Measurements from ENCODE around the gene ZNF350.
"Not testable (repeated sequence)": the region's sequence is repeated elsewhere in the genome, so short reads cannot be mapped to it uniquely, and the experiment has no call there.

The ZNF350 gene

DNA sequence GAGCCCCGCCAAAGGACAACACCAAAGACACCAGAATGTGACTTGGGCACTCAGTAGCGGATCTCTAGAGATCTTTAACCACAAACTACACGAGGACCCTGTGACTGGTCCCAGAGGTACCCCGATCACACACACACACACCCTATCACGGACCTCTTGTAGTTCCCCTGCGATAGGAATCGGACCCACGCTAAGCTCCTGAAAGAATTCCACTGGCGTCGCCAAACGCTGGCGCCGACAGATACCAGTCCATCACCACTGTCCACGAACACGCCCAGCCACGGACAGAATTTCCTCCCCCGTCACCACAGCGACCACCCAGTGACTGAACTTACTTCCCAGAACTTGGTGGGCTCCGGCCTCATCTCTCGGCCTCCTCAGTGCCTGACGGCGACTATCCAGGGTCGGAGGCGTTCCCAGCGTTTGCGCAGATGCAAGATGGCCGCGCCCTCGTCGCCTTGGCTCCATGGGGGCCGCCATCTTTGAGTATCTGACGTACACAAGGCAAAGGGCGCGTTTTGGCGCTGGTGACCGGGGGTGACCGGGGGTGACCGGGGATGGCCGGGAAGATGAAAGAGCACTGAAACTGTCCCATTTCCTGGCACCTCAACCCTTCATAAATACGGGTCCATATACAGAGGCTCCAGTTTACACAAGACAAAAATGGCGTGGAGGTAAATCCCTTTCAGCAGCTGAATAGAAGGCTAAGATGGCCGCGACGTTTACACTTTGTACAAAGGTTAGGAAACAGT is 21.3 kb upstream of the ZNF350 start, which contains the start of gene ZNF615:
Gene ZNF615 (minus strand): TSS at position 406 of the 752 bp plus-strand sequence. CDS start 4,500 bp downstream, outside the sequence.
- no CpG with 5 or more reads among the region's 44 CpGs for WGBS (ENCODE audit: insufficient coverage, insufficient read length)
- Histone ChIP-seq H3K27ac (ENCODE audit: low read length) (no peak within 1 kb of the TSS), H3K36me3 (ENCODE audit: control insufficient read depth, insufficient read depth, low read length) (0 out of 2 replicates have a peak, but pooled peaks cover 2% of the 10 kb centered on the region), H3K27me3 (ENCODE audit: control insufficient read depth, insufficient read depth, low read length) (no peaks in the 10 kb centered on the region), H3K4me3 (ENCODE audit: low read length) (peak within 1 kb of the TSS; percentile 83), H3K4me1 (ENCODE audit: control insufficient read depth, insufficient read depth, low read length) (no peaks in the 10 kb centered on the region), H3K9me3 (ENCODE audit: control insufficient read depth, insufficient read depth, low read length) (no peaks in the 10 kb centered on the region)
- DNase-seq (ENCODE audit: low read depth, low spot score), result peak; percentile 67

- H3K4me3 ChIP-seq (ENCODE audit: low read length), result peak overlapping the region; percentile 83; the same call in 1 of the 2 replicates
- no CpG with 5 or more reads among the region's 9 CpGs for WGBS (ENCODE audit: insufficient coverage, insufficient read length)
- H3K36me3 ChIP-seq (ENCODE audit: control insufficient read depth, insufficient read depth, low read length), result no peaks in the 10 kb centered on the region
- no peak overlapping the region for H3K27ac ChIP-seq (ENCODE audit: low read length)
- no peak for DNase-seq (ENCODE audit: low read depth, low spot score)
- H3K4me1 ChIP-seq (ENCODE audit: control insufficient read depth, insufficient read depth, low read length), result no peaks in the 10 kb centered on the region
- H3K9me3 ChIP-seq (ENCODE audit: control insufficient read depth, insufficient read depth, low read length), result no peaks in the 10 kb centered on the region
- no peaks in the 10 kb centered on the region for H3K27me3 ChIP-seq (ENCODE audit: control insufficient read depth, insufficient read depth, low read length)
Measured at GRCh38 chr19:52007451-52007805, 20.8 kb upstream of the ZNF350 start.

GRCh38 chr19:51994048-51994644 is 7.5 kb upstream of the ZNF350 start:
- Histone ChIP-seq H3K27ac (ENCODE audit: low read length) (no peak overlapping the region), H3K36me3 (ENCODE audit: control insufficient read depth, insufficient read depth, low read length) (peaks cover 15% of the 10 kb centered on the region; the same call in 1 of the 2 replicates), H3K4me1 (ENCODE audit: control insufficient read depth, insufficient read depth, low read length) (no peaks in the 10 kb centered on the region), H3K9me3 (ENCODE audit: control insufficient read depth, insufficient read depth, low read length) (peaks cover 10% of the 10 kb centered on the region), H3K27me3 (ENCODE audit: control insufficient read depth, insufficient read depth, low read length) (no peaks in the 10 kb centered on the region), H3K4me3 (ENCODE audit: low read length) (no peak overlapping the region)
- no CpG with 5 or more reads among the region's 2 CpGs for WGBS (ENCODE audit: insufficient coverage, insufficient read length)
- no peak for DNase-seq (ENCODE audit: low read depth, low spot score)

GRCh38 chr19:51993422-51993821 is 6.8 kb upstream of the ZNF350 start:
- WGBS (ENCODE audit: insufficient coverage, insufficient read length), result no CpG with 5 or more reads among the region's 10 CpGs
- Histone ChIP-seq H3K4me1 (ENCODE audit: control insufficient read depth, insufficient read depth, low read length) (no peaks in the 10 kb centered on the region), H3K4me3 (ENCODE audit: low read length) (no peak overlapping the region), H3K27ac (ENCODE audit: low read length) (no peak overlapping the region), H3K36me3 (ENCODE audit: control insufficient read depth, insufficient read depth, low read length) (peaks cover 15% of the 10 kb centered on the region; the same call in 1 of the 2 replicates), H3K9me3 (ENCODE audit: control insufficient read depth, insufficient read depth, low read length) (peaks cover 10% of the 10 kb centered on the region), H3K27me3 (ENCODE audit: control insufficient read depth, insufficient read depth, low read length) (no peaks in the 10 kb centered on the region)
- no peak for DNase-seq (ENCODE audit: low read depth, low spot score)

DNA sequence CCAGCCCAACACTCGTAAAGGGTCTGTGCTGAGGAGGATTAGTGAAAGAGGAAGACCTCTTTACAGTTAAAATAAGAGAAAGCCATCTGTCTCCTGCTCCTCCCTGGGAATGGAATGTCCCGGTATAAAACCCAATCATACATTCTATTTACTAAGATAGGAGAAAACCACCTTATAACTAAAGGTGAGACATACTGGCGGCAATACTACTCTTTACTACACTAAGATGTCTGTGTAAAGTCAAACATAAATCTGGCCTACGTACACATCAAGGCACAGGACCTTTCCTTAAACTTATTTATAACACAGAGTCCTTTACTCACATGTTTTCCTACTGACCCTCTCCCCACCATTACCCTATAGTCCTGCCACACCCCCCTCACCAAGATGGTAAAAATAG is 3.3 kb downstream of the ZNF350 start:
- WGBS (ENCODE audit: insufficient coverage, insufficient read length), result no CpG with 5 or more reads among the region's 4 CpGs
- Histone ChIP-seq H3K4me1 (ENCODE audit: control insufficient read depth, insufficient read depth, low read length) (no peaks in the 10 kb centered on the region), H3K4me3 (ENCODE audit: low read length) (no peak overlapping the region), H3K27me3 (ENCODE audit: control insufficient read depth, insufficient read depth, low read length) (no peaks in the 10 kb centered on the region), H3K9me3 (ENCODE audit: control insufficient read depth, insufficient read depth, low read length) (no peaks in the 10 kb centered on the region), H3K27ac (ENCODE audit: low read length) (no peak overlapping the region), H3K36me3 (ENCODE audit: control insufficient read depth, insufficient read depth, low read length) (no peaks in the 10 kb centered on the region)
- no peak for DNase-seq (ENCODE audit: low read depth, low spot score)

- H3K4me3 ChIP-seq (ENCODE audit: low read length); DNase-seq (ENCODE audit: low read depth, low spot score); H3K36me3 ChIP-seq (ENCODE audit: control insufficient read depth, insufficient read depth, low read length); H3K27me3 ChIP-seq (ENCODE audit: control insufficient read depth, insufficient read depth, low read length); H3K9me3 ChIP-seq (ENCODE audit: control insufficient read depth, insufficient read depth, low read length); H3K27ac ChIP-seq (ENCODE audit: low read length); H3K4me1 ChIP-seq (ENCODE audit: control insufficient read depth, insufficient read depth, low read length): not testable (repeated sequence)
- no CpG with 5 or more reads among the region's 6 CpGs for whole genome bisulfite sequencing (ENCODE audit: insufficient coverage, insufficient read length)
Measured at GRCh38 chr19:51980926-51981325, 5.7 kb downstream of the ZNF350 start.

DNA sequence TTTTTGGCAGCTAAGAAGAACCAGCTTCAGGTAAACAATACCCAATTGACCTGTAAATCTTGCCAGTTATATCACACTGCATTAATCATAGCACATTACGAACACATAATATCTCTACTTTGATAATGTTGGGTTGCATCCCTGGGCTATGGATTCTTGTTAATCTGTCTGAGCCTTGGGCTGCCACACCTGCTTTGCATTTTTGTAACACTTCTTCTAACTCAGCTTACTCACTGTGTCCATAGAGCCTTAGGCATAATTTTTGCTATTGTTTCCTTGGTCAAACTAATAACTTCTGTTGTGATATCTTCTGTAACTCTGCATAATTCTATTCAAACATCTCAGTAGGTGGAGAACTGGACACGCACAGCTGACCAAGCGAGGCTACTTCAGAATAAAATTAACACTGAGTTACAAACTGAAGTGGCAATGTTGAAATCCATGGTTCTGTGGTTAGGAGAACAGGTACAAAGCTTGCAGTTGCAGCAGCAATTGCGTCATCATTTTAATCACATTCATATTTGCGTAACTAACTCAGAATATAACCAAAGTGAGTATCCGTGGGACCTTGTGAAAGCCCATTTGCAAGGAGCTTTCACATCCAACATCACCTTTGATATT is 6.4 kb downstream of the ZNF350 start:
- Histone ChIP-seq H3K27me3 (ENCODE audit: control insufficient read depth, insufficient read depth, low read length) (no peaks in the 10 kb centered on the region), H3K9me3 (ENCODE audit: control insufficient read depth, insufficient read depth, low read length) (no peaks in the 10 kb centered on the region), H3K4me1 (ENCODE audit: control insufficient read depth, insufficient read depth, low read length) (no peaks in the 10 kb centered on the region), H3K4me3 (ENCODE audit: low read length) (no peak overlapping the region), H3K36me3 (ENCODE audit: control insufficient read depth, insufficient read depth, low read length) (no peaks in the 10 kb centered on the region), H3K27ac (ENCODE audit: low read length) (no peak overlapping the region)
- DNase-seq (ENCODE audit: low read depth, low spot score), result no peak
- no CpG with 5 or more reads among the region's 6 CpGs for WGBS (ENCODE audit: insufficient coverage, insufficient read length)

DNA sequence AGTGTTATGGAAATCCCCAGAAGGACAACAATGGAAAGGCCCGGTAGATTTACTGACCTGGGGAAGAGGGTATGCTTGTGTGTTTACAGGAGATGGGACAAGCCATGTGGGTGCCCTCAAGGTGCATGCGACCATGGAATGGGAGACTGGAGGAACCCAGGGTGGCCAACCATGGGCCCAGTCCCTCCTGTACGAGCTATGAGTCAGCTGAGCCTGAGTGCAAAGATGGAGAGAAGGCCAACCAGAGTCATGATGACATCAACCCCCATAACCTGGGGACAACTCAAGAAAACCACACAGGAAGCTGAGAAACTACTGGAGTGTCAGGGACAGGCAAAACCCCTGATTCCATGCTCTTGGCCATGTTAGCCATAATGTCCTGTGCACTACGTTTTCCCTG is 7.8 kb downstream of the ZNF350 start:
- no peak for DNase-seq (ENCODE audit: low read depth, low spot score)
- no CpG with 5 or more reads among the region's 4 CpGs for WGBS (ENCODE audit: insufficient coverage, insufficient read length)
- Histone ChIP-seq H3K4me3 (ENCODE audit: low read length) (no peak overlapping the region), H3K36me3 (ENCODE audit: control insufficient read depth, insufficient read depth, low read length) (no peaks in the 10 kb centered on the region), H3K27ac (ENCODE audit: low read length) (no peak overlapping the region), H3K4me1 (ENCODE audit: control insufficient read depth, insufficient read depth, low read length) (no peaks in the 10 kb centered on the region), H3K27me3 (ENCODE audit: control insufficient read depth, insufficient read depth, low read length) (no peaks in the 10 kb centered on the region), H3K9me3 (ENCODE audit: control insufficient read depth, insufficient read depth, low read length) (no peaks in the 10 kb centered on the region)

GRCh38 chr19:51977346-51977745 is 9.3 kb downstream of the ZNF350 start:
- Histone ChIP-seq H3K36me3 (ENCODE audit: control insufficient read depth, insufficient read depth, low read length) (peaks cover 6% of the 10 kb centered on the region; the same call in 1 of the 2 replicates), H3K27ac (ENCODE audit: low read length) (no peak overlapping the region), H3K27me3 (ENCODE audit: control insufficient read depth, insufficient read depth, low read length) (no peaks in the 10 kb centered on the region), H3K9me3 (ENCODE audit: control insufficient read depth, insufficient read depth, low read length) (peaks cover 3% of the 10 kb centered on the region; the same call in 1 of the 2 replicates), H3K4me1 (ENCODE audit: control insufficient read depth, insufficient read depth, low read length) (no peaks in the 10 kb centered on the region), H3K4me3 (ENCODE audit: low read length) (no peak overlapping the region)
- WGBS (ENCODE audit: insufficient coverage, insufficient read length), result no CpG with 5 or more reads among the region's 7 CpGs
- DNase-seq (ENCODE audit: low read depth, low spot score), result no peak

GRCh38 chr19:51976852-51977251 is 9.8 kb downstream of the ZNF350 start:
- Histone ChIP-seq H3K27me3 (ENCODE audit: control insufficient read depth, insufficient read depth, low read length) (no peaks in the 10 kb centered on the region), H3K36me3 (ENCODE audit: control insufficient read depth, insufficient read depth, low read length) (peaks cover 6% of the 10 kb centered on the region; the same call in 1 of the 2 replicates), H3K4me1 (ENCODE audit: control insufficient read depth, insufficient read depth, low read length) (no peaks in the 10 kb centered on the region), H3K27ac (ENCODE audit: low read length) (no peak overlapping the region), H3K4me3 (ENCODE audit: low read length) (no peak overlapping the region), H3K9me3 (ENCODE audit: control insufficient read depth, insufficient read depth, low read length) (peaks cover 3% of the 10 kb centered on the region; the same call in 1 of the 2 replicates)
- WGBS (ENCODE audit: insufficient coverage, insufficient read length), result no CpG with 5 or more reads among the region's 3 CpGs
- no peak for DNase-seq (ENCODE audit: low read depth, low spot score)

Measured in iPS DF 6.9 (cell line).